Activated CD4-positive, CD25-positive, alpha-beta regulatory T cell treated with anti-CD3 and anti-CD28 coated beads, Interleukin-2, amount 50 U/mL, for 16 hours (primary cell): ENCODE measurements around the gene EPHB2.
A peak's percentile ranks its signal among the peaks of the same experiment; 100 is the strongest.
"Not testable (repeated sequence)": the region's sequence is repeated elsewhere in the genome, so short reads cannot be mapped to it uniquely, and the experiment has no call there.

Experiments used
- DNase-seq: peaks from one replicate; pipeline ENCODE4 v3.0.0-alpha.2; 2020; ENCODE audit warnings: low read depth, low spot score

Gene EPHB2

DNA sequence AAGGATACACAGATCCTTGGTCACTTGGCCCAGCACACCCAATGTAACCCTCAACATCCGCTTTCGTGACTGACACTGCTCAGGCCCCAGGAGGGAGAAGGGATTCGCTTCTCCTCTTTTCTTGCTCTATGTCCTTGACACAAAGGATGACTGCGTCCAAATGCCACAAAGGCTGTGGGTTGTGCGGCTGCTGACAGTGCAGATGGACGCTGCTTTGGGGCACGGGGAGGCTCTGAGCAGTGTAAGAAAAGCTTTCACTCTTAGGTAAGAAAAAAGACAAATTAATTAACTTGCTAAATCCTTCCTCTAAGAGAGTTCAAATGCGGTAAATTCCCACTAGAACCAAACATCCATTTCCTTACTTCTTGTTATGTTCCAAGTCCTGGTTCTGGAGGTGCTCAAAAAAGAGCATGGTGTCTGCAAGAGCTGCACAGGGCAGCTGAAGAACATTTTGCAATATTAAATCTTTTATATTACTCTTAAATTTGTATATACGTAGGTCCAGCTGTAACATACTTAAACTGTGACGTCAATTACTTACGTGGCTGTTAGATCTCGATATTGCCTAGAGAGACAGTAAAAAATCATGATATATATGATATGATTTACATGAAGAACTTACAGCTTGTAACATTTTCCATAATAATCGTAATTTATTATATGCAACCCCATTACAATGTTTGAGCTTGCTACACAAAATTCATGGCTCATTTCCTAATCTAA is 19.4 kb upstream of the EPHB2 start:
- DNase-seq, result no peak

GRCh38 chr1:22694172-22694571 is 16.5 kb upstream of the EPHB2 start:
- DNase-seq, result no peak

GRCh38 chr1:22696610-22697009 is 14.0 kb upstream of the EPHB2 start:
- no peak for DNase-seq

GRCh38 chr1:22697980-22698379 is 12.7 kb upstream of the EPHB2 start:
- DNase-seq, result no peak

DNA sequence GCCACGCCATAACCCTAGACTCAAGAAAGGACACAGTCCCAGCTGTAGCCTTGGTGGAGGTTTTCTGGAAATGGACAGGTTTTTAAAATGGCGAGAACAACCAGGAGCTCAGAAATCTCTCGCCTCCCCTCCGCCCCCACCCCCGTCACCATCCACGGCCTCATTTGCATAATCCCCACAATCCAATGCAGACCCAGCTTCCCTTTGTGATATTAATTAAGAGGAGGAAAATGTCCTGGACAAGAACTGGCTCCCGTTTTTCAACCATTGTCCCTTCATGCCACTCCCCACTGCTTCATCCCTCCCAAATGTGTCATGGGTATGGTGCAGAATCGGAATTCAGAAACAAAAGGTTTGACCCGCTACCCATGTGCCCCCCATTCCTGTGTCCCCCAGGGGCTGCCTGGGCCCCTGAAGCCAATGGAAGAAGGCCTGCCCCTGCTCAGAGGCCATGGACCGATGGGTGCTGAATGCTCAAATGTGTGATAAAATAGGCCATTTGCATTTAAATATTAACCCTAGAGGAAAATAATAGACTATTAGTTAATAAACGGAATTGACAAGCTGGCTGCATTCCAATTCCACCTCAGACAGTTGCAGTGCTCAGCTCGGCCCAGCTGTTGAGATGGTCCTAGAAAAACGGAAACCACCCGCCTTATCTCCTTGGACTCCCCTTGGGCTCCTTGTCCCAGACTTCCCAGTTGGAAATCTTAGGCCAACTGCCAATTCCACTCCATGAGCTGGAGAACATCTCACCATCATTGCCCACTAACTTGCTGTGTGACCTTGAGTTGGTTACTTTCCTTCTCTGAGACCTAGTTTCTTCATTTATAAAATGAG is 10.7 kb upstream of the EPHB2 start:
- no peak for DNase-seq

DNA sequence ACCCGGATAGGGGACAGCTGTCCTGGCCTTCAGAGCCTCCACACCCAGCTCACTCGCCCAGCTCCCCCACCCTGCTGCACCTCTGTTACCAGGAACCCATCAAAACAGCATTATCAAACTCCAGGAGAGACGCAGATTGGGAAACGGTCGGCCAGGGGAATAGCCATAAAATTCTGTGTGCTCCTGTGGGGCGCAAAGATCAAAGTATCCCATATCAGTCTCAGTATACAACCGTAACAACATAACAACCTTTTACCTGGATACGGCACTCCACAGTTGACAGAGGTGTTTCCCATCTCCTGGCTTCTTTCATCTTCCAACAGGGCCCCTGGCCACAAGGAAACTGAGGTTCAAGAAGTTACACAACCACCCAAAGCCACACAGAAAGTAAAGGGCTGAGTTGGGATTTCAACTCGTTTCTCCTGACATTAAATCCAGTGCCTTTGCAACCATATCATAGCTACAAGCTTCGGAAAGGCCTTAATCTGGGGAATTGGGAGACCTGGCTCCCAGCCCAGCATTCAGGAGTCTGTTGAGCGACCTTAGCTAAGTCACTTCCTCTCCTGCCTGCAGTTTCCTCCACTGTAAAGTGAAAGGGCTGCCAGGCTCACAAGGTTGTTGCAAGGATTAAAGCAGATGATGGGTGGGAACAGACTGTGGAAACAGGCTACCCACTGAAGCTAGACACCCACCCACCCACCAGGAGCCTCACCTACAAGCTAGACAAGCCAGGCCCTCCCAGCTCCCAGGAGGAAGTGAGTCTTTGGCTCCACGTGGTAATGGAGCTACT is 8.1 kb upstream of the EPHB2 start:
- no peak for DNase-seq

GRCh38 chr1:22704440-22705067 is 6.1 kb upstream of the EPHB2 start:
- DNase-seq, result peak; percentile 26

- no peak for DNase-seq
Observed at GRCh38 chr1:22705586-22705985, 5.1 kb upstream of the EPHB2 start.

- DNase-seq, result not testable (repeated sequence)
Observed at GRCh38 chr1:22706100-22706499, 4.5 kb upstream of the EPHB2 start.

DNA sequence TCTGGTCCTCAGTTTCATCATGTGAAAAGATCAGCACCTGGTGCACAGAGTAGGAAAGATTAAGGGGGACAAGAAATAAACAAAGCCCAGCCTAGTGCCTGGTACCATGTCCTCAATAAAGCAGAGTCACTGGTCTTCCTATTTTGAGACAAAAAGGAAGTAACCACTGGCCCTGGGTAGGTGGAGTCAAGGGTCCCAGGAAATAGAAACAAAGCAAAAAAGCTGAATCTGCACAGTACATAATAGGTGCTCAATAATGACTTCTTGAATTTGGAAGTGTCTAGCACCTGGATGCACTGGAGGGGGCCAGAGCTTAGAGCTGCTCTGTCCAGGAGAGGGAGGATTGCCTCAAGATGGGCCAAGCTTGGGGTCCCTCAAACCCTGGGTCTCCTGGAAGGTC is 1.9 kb upstream of the EPHB2 start:
- no peak for DNase-seq

- no peak for DNase-seq
Observed at GRCh38 chr1:22709227-22709626, 1.4 kb upstream of the EPHB2 start.

DNA sequence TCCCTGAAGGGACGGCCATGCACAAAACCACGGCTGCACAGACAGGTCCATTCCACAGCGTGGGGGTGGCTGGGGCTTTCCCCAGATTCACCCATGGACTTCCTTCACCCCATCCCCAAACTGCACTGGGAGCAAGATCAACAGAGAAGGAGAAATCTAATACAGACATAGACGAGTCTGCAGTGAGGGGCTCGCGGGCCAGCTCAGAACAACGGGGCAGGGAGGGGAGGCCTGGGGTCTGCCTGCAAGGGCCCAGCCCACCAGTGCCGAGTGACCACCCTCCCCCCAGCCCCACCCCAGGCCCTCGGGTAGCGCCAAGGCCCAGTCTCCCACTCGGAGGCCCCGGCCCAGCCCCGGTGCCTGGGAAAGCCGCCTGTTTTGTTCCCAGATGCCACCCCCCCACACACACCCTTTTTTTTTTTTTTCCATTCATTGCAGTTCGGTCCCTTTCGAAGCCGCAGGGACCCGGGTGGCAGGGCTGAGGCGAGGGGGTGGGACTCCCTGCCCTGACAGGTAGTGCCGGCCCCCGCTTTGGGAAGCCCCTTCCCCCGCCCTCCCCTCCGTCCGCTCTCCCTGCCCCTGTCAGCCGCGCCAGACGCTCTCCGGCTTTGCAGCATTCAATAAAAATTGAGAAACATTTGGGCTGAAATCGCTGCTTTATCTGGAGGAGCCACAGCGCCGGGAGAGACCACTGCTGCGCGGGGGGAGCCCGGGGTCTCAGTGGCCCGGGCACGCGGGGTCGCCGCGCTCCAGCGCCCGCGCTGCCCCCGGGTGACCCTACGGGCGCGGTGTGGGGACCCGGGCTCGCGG is 543 bp upstream of the EPHB2 start:
- no peak for DNase-seq

- DNase-seq, result no peak
Observed at GRCh38 chr1:22711071-22711470, 432 bp downstream of the EPHB2 start.

- DNase-seq, result no peak
Observed at GRCh38 chr1:22711591-22712501, 1.2 kb downstream of the EPHB2 start.

- no peak for DNase-seq
Observed at GRCh38 chr1:22712502-22713271, 2.0 kb downstream of the EPHB2 start.

DNA sequence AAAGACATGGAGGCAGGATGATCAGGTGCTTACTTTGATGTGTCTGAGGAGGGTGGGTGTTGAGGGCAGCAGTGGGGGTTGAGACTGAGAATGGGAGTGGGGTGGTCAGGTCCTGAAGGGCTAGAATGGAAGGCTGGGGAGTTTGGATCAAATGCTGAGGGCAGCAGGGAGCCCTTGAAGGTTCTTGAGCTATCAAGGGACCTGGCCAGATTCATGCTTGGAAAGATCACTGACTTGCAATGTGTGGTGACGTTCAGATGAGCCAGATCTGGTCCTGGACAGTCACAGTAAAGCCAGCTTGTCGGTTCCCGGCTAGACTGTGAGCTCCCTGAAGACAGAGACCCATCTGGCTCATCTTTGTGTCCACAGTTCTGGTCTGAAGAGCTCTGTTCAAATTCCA is 3.8 kb downstream of the EPHB2 start:
- no peak for DNase-seq

DNA sequence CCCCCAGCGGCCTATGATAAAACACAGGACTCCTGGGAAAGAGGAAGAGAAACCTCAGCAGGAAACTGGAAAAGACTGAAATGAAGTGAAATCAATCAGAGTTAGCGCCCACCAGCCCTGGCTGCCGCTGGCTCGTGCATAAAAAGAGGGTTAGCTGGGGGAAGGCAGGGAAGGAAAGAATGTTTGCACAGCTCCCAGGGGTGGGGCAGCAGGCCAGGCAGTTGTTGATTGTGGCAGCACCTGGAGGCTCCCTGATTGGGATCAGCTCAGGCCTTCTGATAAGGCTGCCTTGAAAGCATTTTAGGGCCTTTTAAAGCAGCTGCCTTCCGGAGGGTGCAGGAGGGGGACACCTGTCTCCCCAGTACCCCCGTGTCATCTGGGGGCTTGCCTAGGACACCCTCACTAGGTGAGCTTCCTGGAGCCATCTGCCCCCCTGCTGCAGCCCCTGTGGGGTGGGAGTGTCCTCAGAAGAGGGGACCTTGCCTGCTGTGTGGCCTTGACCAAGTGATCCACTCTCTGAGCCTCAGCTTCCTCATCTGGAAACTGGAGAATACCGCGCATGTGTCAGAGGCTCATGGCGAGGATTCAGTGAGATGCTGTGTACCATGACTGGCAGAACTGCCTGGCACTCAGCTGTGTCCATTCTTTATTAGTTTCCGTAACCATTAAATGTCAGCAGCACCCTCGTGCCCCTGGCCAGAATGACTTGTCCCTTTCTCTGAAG is 6.6 kb downstream of the EPHB2 start:
- DNase-seq, result no peak

DNA sequence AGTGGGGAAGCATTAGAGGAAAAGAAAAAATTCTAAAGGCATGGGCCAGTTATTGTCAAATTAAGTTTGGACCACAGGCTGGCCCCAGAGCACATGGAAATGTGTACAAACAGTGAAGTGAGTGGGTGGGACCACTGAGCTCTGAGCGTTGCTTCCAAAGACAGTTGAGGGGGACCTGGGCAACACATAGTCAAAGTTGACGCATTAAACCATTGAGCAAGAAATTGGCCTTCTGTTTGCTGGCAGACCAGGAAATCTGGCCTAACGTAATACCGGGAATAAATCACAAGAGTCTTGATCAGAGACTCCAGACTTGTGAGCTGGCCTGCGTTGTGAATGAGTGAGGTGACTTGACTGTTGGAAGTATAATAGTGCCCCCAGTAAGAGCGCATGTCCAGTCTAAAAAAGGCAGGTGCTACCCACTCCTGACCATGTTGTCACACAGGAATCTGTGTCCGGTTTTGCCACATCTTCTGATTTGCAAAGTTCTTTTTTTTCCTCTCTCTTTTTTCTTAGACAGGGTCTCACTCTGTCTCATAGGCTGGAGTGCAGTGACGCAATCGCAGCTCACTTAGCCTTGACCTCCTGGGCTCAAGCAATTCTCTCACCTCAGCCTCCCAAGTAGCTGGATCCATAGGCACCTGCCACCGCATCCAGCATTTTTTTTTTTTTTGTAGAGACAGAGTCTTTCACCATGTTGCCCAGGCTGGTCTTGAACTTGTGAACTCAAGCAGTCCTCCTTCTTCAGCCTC is 10.7 kb downstream of the EPHB2 start:
- no peak for DNase-seq
